Measurements from ENCODE around the gene NUP50. TPM values are rescaled to one million over a fixed set of nuclear protein-coding genes. Genes with fewer than 3 reads are reported as not detected.
"Not testable (repeated sequence)": the region's sequence is repeated elsewhere in the genome, so short reads cannot be mapped to it uniquely, and the experiment has no call there.

NUP50 gene
- total RNA-seq, 1 donor from 2014 or later = 71.0 TPM

DNA sequence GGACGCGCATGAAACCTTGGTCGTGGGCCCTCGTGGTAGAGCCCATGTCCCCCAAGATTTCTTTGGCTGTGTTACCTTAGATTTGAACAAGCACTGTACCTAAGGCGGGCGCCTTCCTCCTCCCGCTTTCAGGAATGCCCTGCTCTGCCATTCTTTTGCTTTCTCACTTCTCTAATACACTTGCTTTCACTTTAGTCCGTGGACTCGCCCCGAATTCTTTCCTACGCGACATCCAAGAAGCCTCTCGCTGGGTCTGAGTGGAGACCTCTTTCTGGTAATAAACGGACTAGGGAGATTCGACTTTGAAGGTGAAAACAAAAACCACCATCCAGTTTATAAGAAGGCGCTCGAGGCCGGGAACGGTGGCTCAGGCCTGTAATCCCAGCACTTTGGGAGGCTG, 1.2 kb upstream of the NUP50 start:
- DNase-seq (ENCODE audit: low spot score) = no peak

DNA sequence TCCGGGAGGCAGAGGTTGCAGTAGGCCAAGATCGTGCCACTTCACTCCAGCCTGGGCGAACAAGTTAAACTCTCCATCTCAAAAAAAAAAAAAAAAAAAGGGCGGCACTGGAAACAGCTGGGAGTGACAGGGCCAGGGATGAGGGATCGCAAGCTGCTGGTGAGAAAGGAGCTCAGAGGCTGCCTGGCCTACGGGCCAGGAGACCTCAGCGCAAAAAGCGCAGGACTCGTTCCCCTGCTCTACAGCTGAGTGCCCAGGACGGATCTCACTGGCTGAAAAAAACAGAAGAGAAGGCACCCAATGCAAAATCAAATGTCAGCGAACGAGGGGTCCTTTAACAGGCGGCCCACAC, 650 bp upstream of the NUP50 start:
- peak; percentile 46 for DNase-seq (ENCODE audit: low spot score)

DNA sequence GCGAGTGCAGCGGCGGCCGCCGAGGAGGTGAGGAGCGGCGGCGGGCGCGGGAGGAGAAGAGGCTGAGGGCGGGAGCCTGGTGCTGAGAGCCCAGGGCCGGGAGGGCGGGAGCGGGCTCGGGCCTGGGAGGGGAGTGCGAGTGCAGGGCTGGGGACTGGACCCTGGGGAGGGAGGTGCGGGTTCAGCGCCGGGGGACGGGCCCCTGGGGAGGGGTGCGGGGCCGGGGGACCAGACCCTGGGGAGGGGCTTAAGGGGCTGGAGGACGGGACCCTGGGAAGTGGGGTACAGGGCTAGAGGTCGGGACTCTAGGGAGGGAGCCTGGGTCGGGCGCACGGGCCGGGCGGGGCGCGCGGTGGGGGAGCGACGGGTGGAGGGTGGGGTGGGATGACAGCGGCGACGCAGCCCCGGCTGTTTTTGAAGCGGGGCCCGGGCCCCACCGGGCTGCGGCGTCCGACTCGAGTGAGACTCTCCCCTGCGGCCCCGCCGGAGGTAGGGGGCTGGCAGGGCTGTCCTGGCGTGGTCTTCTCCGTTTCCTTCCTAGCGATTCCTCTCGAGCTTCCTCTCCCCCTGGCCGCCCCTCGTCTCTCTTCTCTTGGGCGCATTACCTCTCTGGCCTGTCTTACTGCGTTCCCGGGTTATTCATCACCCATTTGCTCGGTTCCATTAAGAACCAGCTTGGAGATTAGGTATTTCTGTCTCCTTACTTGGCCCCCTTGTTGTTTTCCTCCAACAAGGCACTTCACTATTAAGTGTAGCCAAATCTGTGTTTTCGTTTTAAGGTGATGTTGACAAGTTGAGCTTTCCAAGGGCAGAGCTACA, 754 bp downstream of the NUP50 start:
- peak; percentile 47 for DNase-seq (ENCODE audit: low spot score)

DNA sequence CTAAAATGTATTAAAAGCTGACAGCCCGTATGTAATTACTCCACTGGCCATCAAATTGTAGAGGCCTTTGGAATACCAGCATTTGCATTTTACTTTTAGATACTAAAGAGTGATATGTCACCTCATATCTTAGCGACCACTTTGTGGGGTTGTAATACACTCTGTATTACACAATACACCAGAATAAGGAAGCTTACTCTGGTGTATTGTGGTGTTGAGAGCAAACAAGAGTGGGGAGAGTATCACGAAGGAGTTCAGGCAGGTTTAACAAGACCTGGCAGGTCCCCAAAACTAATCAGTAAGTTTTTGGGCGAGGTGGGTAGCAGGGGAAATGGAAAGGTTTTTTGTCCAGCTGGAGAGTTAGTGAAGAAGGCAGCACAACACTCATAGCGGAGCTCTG, 3.2 kb downstream of the NUP50 start:
- DNase-seq (ENCODE audit: low spot score) = no peak

DNA sequence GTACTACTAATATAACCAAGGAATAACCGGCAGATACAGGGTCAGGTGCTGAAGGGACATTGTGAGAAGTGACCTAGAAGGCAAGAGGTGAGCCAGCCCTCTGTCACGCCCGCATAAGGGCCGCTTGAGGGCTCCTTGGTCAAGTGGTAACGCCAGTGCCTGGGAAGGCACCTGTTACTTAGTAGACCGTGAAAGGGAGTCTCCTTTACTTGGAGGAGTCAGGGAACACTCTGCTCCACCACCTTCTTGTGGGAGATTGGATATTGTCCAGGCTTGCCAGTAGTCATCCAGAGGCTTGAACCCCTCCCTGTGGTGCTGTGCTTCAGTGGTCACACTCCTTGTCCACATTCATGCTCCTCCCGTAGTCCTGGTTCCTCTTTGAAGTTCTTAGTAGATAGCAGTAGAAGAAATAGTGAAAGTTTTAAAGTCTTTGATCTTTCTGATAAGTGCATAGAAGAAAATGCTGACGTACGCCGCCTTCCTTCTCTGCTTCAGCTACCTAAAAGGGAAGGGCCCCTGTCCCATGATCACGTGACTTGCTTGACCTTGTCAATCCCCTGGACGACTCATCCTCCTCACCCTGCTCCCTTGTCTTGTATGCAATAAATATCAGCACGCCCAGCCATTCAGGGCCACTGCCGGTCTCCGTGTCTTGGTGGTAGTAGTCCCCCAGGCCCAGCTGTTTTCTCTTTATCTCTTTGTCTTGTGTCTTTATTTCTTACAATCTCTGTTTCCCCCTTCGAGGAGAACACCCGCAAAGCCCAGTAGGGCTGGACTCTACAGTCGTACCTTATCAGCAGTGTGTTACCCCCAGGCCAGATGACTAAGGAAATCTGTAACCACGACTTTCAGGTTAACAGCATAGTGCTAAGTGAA, 6.1 kb downstream of the NUP50 start:
- no peak for DNase-seq (ENCODE audit: low spot score)

DNA sequence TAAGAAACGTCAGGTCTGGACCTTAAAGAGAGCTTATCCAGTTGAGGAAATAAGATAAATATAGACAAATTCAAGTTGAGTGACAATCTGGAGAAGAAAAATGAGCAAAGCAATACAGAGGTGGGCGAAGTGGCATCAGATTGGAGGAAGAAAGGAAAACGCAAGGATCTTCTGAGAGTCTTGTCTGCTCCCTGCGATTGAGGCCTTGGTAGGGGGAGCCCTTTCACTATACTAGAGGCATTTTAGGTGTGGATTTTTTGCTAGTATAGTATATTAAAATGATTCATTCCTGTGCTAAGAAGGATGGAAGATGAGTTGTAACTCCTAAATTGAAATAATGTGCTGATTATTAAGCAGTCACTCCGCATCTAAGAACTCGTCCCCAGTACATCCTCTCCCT, 8.1 kb downstream of the NUP50 start:
- DNase-seq (ENCODE audit: low spot score) = no peak

DNA sequence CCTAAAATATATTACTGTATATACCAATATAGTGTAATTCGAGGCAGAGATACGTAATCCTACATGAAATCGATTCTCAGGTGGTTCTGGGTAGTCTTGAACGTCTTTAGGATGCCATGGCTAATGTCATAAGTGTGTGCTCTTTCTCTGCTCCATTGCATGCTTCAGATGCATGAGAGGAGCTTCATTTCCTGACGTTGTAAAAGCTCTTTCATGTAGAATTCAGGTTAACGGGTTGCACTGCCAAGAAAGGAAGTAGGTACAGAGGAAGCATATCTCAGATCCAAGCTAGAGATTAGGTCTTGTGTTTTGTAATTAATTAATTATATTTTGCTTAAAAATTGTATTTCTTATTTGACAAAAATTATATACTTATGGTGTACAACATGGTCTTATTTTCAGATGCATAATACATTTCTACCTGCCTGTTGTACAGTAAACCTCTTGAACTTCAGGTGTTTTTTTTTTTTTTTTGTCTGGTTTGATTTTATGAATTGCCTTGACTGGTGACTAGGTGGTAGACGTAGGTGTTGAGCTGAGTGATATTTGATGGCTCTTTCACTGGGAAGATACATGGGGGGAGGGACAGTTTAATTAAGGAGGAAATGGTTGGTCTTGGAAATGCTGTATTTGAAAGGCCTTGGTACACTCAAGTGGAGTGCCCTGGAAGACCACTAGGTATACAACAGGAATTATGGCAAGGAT, 9.3 kb downstream of the NUP50 start:
- no peak for DNase-seq (ENCODE audit: low spot score)

DNA sequence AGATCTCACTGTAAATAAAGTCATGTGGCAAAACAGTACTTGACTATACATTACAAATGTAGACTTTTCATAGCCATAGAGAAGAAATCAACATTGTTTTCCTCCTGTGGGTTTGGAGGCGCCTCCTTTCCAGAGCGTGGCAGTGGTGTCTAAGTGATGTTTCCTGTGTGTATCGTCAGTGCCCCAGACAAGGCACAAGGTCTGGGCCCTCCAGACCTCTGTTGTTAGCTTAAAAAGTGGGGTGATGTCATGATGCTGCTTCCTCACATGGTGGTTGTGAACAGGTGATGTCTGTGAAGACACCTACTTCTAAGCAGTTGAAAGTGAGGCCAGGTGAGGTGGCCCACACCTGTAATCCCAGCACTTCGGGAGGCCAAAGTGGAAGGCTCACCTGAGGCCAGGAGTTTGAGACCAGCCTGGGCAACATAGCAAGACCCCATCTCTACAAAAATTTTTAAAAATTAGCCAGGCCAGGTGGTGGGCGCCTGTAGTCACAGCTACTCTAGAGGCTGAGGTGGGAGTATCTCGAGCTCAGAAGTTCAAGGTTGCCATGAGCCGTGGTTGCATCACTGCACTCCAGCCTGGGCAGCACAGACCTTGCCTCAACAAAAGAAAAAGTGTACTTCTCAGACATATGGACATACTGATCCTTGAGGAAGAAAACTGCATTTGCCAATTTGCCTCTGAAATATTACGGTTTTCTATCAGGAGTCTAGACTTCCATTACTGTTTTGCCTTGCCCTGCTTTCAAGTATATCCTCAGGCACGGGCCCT, 15.7 kb downstream of the NUP50 start:
- DNase-seq (ENCODE audit: low spot score) = no peak

DNA sequence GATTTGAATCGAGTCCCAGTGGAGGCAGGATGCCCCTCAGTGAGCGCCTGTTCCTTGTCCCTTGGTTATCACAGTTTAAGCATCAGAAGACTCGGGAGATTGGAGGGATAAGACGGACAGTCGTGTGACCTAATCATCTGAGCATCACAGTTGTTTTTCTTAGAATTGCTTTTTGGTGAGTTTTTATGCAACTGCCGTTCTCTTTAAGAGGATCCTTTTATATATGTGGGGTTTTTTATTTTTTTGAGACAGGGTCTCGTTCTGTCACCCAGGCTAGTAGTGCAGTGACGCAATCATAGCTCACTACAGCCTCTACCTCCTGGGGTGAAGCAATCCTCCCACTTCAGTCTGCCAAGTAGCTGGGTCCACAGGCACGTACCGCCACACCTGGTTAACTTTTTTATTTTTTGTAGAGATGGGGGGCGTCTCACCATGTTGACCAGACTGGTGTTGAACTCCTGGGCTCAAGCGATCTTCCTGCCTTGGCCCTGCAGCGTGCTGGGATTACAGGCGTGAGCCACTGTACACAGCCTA, 16.5 kb downstream of the NUP50 start:
- no peak for DNase-seq (ENCODE audit: low spot score)

DNA sequence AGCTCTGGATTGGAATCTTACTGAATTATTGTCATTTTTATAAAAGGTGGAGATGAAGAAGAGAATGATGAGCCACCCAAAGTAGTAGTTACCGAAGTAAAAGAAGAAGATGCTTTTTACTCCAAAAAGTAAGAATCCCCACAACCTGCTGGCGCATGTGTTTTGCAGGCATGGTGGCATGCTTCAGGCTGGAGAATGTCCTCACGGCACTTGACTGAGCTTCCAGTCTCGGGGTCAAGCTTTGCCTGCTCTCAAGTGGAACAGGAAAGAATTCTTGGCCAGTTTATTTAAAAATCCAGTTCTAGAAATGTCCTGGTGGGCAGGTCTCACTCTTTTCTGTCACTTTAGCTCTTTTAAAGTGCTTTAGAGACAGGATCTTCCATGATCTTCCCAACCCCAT, 17.5 kb downstream of the NUP50 start:
- DNase-seq (ENCODE audit: low spot score) = no peak

DNA sequence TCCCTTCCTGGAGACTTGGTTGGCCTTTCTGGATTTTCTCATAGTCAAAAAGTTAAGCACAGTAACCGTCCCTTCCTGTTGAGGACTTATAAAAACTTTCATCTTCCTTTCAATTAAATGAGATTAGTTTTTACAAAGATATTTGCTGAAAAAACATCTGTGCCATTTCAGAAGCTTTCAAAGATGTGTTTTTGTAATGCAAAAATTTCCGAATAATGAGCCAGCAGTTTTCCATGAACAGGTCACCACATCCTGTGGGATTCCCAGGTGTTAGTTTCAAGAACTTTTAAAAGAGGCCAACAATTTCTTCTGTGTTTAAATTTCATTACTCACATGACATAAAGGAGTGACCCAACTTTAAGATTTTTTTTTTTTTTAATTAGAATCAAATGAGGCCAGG, 18.0 kb downstream of the NUP50 start:
- DNase-seq (ENCODE audit: low spot score) = no peak

DNA sequence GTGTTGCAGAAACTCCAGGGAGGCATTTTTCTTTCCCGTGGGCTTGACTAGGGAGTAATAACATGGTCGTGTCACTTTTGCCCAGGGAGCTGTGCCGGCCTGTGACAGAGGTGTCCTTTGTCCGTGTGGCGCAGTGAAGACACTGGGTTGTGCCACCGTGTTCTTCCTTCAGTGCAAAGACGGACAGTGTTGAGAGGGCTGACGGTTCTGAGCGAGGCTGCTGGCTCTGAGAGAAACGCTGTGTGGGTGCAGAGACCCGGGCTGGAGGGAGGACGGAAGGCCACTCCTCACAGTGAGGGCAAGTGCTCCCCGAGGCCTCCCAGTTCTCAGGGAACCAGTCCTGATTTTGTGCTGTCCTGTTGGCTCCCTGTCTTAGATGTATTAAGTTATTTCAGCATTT, 20.2 kb downstream of the NUP50 start:
- no peak for DNase-seq (ENCODE audit: low spot score)

DNA sequence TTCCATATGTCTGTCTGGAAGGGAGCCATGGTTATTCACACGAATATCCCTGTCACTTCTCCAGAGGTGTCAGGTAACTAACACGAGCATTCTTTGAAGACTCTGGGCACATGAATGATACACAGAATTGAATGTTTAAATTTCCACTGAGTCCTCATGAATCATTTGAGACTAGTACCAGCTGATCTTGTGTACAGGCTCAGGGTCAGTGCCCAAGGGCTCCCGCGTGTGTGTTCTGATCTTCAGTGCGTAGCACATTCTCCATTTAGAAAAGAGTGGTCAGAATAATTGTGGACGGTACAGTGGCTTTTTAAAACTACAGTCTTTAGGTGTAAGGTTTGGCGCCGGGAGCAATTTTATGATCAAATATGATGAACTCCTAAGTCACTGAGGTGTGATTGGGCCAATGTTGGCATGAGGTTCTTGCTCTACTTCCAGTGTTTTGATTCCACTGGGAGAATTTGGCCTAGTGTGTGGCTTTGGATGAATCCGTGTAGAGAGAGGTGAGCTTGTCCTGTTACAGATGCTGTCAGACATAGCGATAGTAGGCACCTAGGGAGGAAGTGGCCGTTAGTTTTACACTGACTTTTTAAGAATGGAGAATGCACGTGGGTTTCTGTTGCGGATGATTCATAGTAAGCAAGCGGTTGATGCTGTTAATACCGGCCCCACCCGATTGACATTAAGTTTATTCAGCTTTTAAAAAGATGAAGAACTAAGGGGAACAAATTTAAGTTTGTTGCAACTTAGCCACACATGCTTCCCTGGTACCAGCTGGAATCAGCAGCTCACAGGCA, 22.2 kb downstream of the NUP50 start:
- no peak for DNase-seq (ENCODE audit: low spot score)

DNA sequence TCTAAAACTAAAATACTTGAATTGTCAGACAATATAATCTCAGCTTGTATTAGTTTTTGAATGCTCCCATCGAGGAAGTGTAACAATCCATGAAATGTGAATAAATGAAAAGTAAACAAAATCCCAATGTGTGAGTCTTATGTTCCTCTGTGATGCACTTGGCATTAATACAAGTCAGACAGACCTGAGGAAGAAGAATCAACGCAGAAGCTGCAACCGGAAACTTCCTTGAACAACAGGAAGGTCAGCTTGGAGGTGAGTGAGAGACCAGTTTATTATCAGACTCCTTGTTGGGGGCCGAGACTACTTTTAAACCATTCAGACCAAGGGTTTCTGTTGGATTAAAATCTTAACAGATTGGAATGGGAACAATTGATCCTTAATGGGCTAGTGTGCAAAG, 24.2 kb downstream of the NUP50 start:
- DNase-seq (ENCODE audit: low spot score) = no peak

DNA sequence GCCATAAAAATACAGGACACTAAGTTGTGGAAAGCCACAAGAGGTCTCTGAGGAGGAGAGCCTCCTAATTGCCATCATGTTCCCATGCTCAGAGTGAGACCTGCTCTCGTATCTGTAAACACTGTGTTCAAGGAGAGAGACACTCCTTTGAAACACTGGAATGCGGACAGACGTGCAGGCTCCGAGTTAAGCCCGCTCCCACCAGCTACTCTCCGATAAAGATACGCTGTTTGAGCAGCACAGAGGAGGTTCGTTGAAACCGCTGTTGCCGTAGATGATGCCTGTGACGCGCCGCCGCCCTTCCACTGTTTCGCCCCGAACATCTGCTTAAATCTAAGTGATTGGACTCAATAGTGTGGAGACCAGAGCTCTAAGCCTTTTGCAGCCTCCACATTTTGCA, 25.1 kb downstream of the NUP50 start:
- no peak for DNase-seq (ENCODE audit: low spot score)

DNA sequence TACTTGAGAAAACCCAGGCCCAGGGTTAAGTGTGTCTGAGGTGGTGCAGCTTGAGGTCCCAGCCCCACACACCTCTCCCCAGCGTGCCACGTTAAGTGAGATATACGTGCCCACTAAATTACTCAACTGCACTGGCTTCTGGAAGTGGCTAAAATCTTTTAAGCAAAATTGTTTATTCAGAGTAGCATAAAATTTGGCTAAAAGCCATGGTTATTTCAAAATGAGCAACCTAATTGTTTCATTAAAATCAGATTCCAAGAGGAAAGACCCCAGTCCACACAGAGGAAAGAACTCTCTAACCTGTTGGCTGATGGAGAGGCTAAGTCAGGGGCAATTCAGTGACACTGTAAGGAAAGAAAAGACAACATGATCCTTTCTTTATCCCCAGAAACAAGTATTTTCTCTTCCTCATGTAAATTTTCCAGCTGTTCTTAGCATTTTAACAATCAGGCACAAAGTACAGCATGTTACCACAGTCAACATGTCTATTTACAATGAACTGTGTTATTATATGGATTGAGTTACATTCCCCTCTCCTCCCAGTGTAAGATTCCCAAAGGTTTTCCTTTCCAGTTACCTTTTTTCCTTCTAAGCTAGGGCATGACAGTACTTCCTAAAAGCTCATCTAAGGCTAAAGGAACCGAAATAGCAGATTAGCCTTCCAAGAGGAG, 26.6 kb downstream of the NUP50 start:
- DNase-seq (ENCODE audit: low spot score) = no peak

DNA sequence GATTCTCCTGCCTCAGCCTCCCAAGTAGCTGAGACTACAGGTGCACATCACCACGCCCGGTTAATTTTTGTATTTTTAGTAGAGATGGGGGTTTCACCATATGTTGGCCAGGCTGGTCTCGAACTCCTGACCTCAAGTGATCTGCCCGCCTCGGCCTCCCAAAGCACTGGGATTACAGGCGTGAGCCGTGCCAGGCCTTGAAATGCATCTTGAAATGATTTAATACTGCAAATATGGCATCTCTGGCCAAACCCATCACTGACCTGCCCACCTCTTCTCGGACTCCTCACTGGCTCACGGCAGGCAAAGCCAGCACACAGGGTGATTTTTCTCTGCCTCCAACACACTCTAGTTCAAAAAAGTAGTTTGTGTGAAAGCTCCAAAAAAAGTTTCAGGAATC, 28.0 kb downstream of the NUP50 start:
- not testable (repeated sequence) for DNase-seq (ENCODE audit: low spot score)

DNA sequence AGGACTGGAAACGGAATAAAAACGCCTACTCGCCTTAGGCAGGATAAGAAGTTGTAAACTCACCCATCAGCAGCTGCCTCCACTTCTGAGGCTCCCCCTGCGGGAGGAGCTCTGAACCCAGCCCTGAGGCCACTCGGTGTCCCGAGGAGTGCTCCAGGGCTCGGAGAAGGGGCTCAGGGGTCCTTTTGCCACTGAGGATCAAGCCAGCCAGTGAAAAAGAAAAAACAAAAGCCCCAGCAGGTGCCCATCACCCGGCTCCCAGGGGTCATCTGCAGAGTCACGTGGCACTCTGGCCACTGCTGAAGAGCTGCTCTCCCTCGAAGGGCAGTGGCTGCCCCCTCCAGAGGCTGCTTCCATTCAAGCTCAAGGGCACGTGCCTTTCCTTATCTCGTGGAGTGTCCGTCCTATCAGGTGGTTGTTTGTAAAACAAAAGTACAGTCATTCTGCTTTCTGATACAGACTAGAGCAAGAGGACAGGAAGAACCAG, 29.0 kb downstream of the NUP50 start:
- no peak for DNase-seq (ENCODE audit: low spot score)

DNA sequence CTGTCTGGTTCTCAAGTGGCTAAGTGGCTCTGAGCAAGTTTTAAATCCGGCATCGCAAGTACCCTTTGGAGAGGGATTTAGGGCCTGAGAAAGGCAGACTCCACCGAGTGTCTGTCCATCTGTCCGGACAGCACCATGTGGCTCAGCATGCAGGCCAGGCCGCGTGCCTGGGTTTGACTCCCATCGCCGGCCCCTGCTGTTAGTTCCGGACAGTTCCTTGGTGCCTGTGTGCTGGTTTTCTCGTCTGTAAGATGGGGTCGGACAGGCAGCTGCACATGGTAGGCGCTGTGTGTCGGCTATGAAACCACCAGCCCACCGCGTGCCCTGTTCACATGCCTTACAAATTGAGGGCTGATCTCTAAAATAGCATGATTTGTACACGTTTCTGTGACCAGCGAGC, 31.0 kb downstream of the NUP50 start:
- DNase-seq (ENCODE audit: low spot score) = no peak

DNA sequence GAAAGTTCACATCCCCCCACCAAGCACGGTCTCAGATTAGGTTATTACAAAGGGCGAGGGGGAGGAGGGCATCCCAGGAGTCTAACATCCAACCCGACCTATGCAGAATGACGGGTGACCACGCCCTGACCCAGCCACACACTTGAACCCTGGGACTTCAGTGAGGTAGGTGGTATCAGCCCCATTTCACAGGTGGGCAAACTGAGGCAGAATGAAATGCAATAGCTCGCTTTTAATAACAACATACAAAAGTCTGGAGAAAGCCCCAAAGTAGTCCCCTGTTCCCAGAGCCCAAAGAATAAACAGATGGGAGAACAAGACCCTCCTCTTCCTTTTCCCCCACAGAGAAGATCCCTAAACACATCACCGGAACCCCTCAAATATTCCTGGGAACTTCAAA, 31.9 kb downstream of the NUP50 start:
- no peak for DNase-seq (ENCODE audit: low spot score)

Data from ureter (tissue), 1 donor.